Thyroid gland (tissue), 4 donors: Measurements from ENCODE around the gene LOXHD1.

Experiments
- POLR2A ChIP-seq, 2 donors: fragments of 450-650 bp; IDR thresholded peaks; one replicate each; pipeline ENCODE4 v1.6.1; 2017; ENCODE audit warnings: antibody characterized with exemption in 2 of 2, mild to moderate bottlenecking in 2 of 2, moderate library complexity in 1 of 2
- TF ChIP-seq, protein P1 (sequence below), 6 experiments: fragments of 200-600 bp in 3 of 6; fragments of 450-650 bp in 3 of 6; sonication (generic) in 3 of 6; IDR thresholded peaks; one replicate each; pipeline ENCODE4 v1.5.1; 2016 to 2019; ENCODE audit warnings: antibody characterized with exemption in 6 of 6, mild to moderate bottlenecking in 2 of 6, inconsistent platforms in 1 of 6, moderate library complexity in 1 of 6

GRCh38 chr18:46439037-46439436 is 218.0 kb downstream of the LOXHD1 start:
- TF ChIP-seq, protein P1, sequence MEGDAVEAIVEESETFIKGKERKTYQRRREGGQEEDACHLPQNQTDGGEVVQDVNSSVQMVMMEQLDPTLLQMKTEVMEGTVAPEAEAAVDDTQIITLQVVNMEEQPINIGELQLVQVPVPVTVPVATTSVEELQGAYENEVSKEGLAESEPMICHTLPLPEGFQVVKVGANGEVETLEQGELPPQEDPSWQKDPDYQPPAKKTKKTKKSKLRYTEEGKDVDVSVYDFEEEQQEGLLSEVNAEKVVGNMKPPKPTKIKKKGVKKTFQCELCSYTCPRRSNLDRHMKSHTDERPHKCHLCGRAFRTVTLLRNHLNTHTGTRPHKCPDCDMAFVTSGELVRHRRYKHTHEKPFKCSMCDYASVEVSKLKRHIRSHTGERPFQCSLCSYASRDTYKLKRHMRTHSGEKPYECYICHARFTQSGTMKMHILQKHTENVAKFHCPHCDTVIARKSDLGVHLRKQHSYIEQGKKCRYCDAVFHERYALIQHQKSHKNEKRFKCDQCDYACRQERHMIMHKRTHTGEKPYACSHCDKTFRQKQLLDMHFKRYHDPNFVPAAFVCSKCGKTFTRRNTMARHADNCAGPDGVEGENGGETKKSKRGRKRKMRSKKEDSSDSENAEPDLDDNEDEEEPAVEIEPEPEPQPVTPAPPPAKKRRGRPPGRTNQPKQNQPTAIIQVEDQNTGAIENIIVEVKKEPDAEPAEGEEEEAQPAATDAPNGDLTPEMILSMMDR (IDR thresholded peaks at IDR 0.05), result no peak
- no peak for TF ChIP-seq POLR2A (IDR thresholded peaks at IDR 0.05)
